ENCODE data around the gene RTN4R.
"Not testable (repeated sequence)": the region's sequence is repeated elsewhere in the genome, so short reads cannot be mapped to it uniquely, and the experiment has no call there.

GRCh38 chr22:20274374-20274773 is 6.3 kb upstream of the RTN4R start:
- TF ChIP-seq, protein P1, sequence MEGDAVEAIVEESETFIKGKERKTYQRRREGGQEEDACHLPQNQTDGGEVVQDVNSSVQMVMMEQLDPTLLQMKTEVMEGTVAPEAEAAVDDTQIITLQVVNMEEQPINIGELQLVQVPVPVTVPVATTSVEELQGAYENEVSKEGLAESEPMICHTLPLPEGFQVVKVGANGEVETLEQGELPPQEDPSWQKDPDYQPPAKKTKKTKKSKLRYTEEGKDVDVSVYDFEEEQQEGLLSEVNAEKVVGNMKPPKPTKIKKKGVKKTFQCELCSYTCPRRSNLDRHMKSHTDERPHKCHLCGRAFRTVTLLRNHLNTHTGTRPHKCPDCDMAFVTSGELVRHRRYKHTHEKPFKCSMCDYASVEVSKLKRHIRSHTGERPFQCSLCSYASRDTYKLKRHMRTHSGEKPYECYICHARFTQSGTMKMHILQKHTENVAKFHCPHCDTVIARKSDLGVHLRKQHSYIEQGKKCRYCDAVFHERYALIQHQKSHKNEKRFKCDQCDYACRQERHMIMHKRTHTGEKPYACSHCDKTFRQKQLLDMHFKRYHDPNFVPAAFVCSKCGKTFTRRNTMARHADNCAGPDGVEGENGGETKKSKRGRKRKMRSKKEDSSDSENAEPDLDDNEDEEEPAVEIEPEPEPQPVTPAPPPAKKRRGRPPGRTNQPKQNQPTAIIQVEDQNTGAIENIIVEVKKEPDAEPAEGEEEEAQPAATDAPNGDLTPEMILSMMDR (IDR thresholded peaks at IDR 0.05), result not testable (repeated sequence)
- TF ChIP-seq POLR2A (IDR thresholded peaks at IDR 0.05), result not testable (repeated sequence)

Measured in testis (tissue), 2 donors.